GM23338 (cell line): ENCODE results near the gene TMEM132D. TPM values are rescaled to one million over a fixed set of nuclear protein-coding genes. Genes with fewer than 3 reads are reported as not detected.

Experiments
- ATAC-seq: fragments of 200-7000 bp; cut with Tn5 transposase; 3 replicates; pipeline ENCODE4 v1.9.1; 2020
- DNase-seq: peaks from one replicate; pipeline ENCODE4 v3.0.0-alpha.2; 2015; ENCODE audit warnings: low spot score
- H2AFZ ChIP-seq: fragments of 200-600 bp; sonication (generic); 2 replicates; pipeline ENCODE4 v1.8.0; 2016; ENCODE audit warnings: antibody characterized with exemption, mild to moderate bottlenecking, moderate library complexity
- H3F3A ChIP-seq: fragments of 200-600 bp; sonication (generic); replicated peaks from 2 replicates; pipeline ENCODE4 v1.8.0; 2017; ENCODE audit warnings: antibody characterized with exemption, mixed run types, low read depth
- H3K27ac ChIP-seq: fragments of 200-600 bp; sonication (generic); 2 replicates; pipeline ENCODE4 v1.6.1; 2016; ENCODE audit warnings: low read depth
- H3K27me3 ChIP-seq: fragments of 200-600 bp; sonication (generic); 2 replicates; pipeline ENCODE4 v1.8.0; 2016; ENCODE audit warnings: mild to moderate bottlenecking, mixed run types, moderate library complexity; ENCODE audit not compliant: insufficient read depth
- H3K36me3 ChIP-seq: fragments of 200-600 bp; sonication (generic); 2 replicates; pipeline ENCODE4 v1.8.0; 2016; ENCODE audit warnings: mild to moderate bottlenecking; ENCODE audit not compliant: insufficient read depth
- H3K4me1 ChIP-seq: fragments of 200-600 bp; sonication (generic); 2 replicates; pipeline ENCODE4 v1.8.0; 2016; ENCODE audit warnings: mild to moderate bottlenecking, moderate library complexity; ENCODE audit not compliant: insufficient read depth
- H3K4me2 ChIP-seq: fragments of 200-600 bp; sonication (generic); 2 replicates; pipeline ENCODE4 v1.7.1; 2017; ENCODE audit warnings: mixed run types
- H3K4me3 ChIP-seq: fragments of 200-600 bp; sonication (generic); 2 replicates; pipeline ENCODE4 v1.6.1; 2016; ENCODE audit warnings: mixed run types
- H3K79me2 ChIP-seq: fragments of 200-600 bp; sonication (generic); replicated peaks from 2 replicates; pipeline ENCODE4 v1.8.0; 2017; ENCODE audit warnings: mild to moderate bottlenecking; ENCODE audit not compliant: insufficient read depth
- H3K9me2 ChIP-seq: fragments of 200-600 bp; sonication (generic); 2 replicates; pipeline ENCODE4 v1.8.0; 2017; ENCODE audit not compliant: insufficient read depth
- H4K20me1 ChIP-seq: fragments of 200-600 bp; sonication (generic); replicated peaks from 2 replicates; pipeline ENCODE4 v1.8.0; 2017; ENCODE audit warnings: mild to moderate bottlenecking; ENCODE audit not compliant: insufficient read depth
- H3K27ac Mint-ChIP-seq: 2 replicates; pipeline ENCODE4 v1.8.0; 2020; ENCODE audit warnings: inconsistent platforms, mild to moderate bottlenecking, moderate library complexity, mixed read lengths
- H3K27me3 Mint-ChIP-seq: 3 replicates; pipeline ENCODE4 v1.8.0; 2022; ENCODE audit warnings: low read depth, mild to moderate bottlenecking, moderate library complexity, mixed read lengths, inconsistent platforms; ENCODE audit not compliant: insufficient read depth, poor library complexity
- H3K36me3 Mint-ChIP-seq: 3 replicates; pipeline ENCODE4 v1.8.0; 2021; ENCODE audit warnings: low read depth, mild to moderate bottlenecking, inconsistent platforms, moderate library complexity, mixed read lengths
- H3K4me1 Mint-ChIP-seq: 3 replicates; pipeline ENCODE4 v1.8.0; 2020; ENCODE audit warnings: mild to moderate bottlenecking, inconsistent platforms, mixed read lengths
- H3K4me3 Mint-ChIP-seq: 3 replicates; pipeline ENCODE4 v1.8.0; 2021; ENCODE audit warnings: moderate library complexity, mild to moderate bottlenecking, inconsistent platforms, mixed read lengths
- H3K9me3 Mint-ChIP-seq: 3 replicates; pipeline ENCODE4 v1.8.0; 2020; ENCODE audit warnings: moderate library complexity, mild to moderate bottlenecking, inconsistent platforms, mixed read lengths
- CREB1 ChIP-seq: fragments of 250-450 bp; sonication (Bioruptor Pico); IDR thresholded peaks from 2 replicates; pipeline ENCODE4 v1.5.0; 2020; ENCODE audit warnings: low read depth, mild to moderate bottlenecking, moderate library complexity
- EZH2phosphoT487 ChIP-seq: fragments of 200-600 bp; sonication (generic); IDR thresholded peaks from one replicate; pipeline ENCODE4 v1.8.1; 2018; ENCODE audit warnings: antibody characterized with exemption; ENCODE audit not compliant: unreplicated experiment
- JUNB ChIP-seq: IDR thresholded peaks from one replicate; pipeline ENCODE4 v1.6.1; 2016; ENCODE audit warnings: antibody characterized with exemption; ENCODE audit not compliant: unreplicated experiment
- NANOG ChIP-seq: IDR thresholded peaks from 2 replicates; pipeline ENCODE4 v1.6.1; 2016; ENCODE audit warnings: antibody characterized with exemption, borderline replicate concordance
- STAT1 ChIP-seq: IDR thresholded peaks from one replicate; pipeline ENCODE4 v1.6.1; 2016; ENCODE audit warnings: antibody characterized with exemption; ENCODE audit not compliant: unreplicated experiment
- ZNF114 ChIP-seq: fragments of 250-450 bp; sonication (Bioruptor Pico); IDR thresholded peaks from 2 replicates; pipeline ENCODE4 v1.5.0; 2020; ENCODE audit warnings: mild to moderate bottlenecking, moderate library complexity
- ZNF331 ChIP-seq: fragments of 250-450 bp; sonication (Bioruptor Pico); IDR thresholded peaks from 2 replicates; pipeline ENCODE4 v1.5.0; 2020; ENCODE audit warnings: low read depth, mild to moderate bottlenecking, moderate library complexity
- polyA plus RNA-seq: library from polyadenylated mRNA; unstranded; fragments of >200 nt; fragmentation: Nextera tagmentation; extraction: Ambion mirVana; gene quantifications from 2 replicates; pipeline ENCODE4 v1.2.1, GENCODE V29; 2016
- total RNA-seq: library from RNA; depleted of rRNA; stranded (reverse); fragments of >200 nt; shearing (Covaris generic); gene quantifications from 2 replicates; pipeline ENCODE4 v1.2.3, GENCODE V29; 2014
- TF ChIP-seq, protein P1 (sequence below): IDR thresholded peaks from one replicate; pipeline ENCODE4 v1.6.1; 2018; ENCODE audit warnings: antibody characterized with exemption; ENCODE audit not compliant: unreplicated experiment
- TF ChIP-seq, protein P2 (sequence below): IDR thresholded peaks from 2 replicates; pipeline ENCODE4 v1.6.1; 2016; ENCODE audit warnings: antibody characterized with exemption
- TF ChIP-seq, protein P3 (sequence below), 2 experiments: fragments of 200-600 bp in 1 of 2; sonication (generic) in 1 of 2; conservative IDR thresholded peaks; 2 replicates each; pipeline versions ENCODE4 v1.5.1 to v1.6.1; 2016 to 2017; ENCODE audit warnings: antibody characterized with exemption in 2 of 2, low read depth in 2 of 2, mild to moderate bottlenecking in 2 of 2, moderate library complexity in 1 of 2

Gene TMEM132D
- total and polyA plus RNA-seq, 2 experiments from 2014 or later, result 0.44 to 5.3 TPM

DNA sequence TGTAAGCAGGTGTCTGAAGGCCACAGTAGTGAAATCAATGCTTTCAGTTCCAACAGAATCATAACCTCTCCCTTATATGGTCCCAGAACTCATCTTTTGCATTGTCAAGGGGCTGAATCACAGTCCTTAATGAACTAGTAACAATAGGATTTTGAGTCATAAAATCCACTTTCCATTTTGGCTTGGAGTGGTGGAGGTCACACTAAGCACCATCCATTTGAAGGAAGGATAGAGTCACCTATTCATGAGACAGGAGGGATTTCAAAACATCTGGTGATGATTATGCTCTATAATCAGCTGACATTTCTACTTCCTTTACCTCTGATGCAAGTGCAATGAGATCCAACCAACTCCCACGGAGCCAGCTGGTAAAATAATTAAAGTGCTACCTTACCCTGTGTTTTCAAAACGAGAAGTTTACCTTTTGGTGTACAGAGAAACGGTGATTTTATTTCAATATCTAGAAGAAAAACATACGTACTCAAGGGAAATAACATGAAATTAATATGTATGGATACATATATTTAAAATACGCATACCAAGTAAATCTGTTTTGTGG is 59.1 kb downstream of the TMEM132D start (continued):
- TF ChIP-seq, protein P1, sequence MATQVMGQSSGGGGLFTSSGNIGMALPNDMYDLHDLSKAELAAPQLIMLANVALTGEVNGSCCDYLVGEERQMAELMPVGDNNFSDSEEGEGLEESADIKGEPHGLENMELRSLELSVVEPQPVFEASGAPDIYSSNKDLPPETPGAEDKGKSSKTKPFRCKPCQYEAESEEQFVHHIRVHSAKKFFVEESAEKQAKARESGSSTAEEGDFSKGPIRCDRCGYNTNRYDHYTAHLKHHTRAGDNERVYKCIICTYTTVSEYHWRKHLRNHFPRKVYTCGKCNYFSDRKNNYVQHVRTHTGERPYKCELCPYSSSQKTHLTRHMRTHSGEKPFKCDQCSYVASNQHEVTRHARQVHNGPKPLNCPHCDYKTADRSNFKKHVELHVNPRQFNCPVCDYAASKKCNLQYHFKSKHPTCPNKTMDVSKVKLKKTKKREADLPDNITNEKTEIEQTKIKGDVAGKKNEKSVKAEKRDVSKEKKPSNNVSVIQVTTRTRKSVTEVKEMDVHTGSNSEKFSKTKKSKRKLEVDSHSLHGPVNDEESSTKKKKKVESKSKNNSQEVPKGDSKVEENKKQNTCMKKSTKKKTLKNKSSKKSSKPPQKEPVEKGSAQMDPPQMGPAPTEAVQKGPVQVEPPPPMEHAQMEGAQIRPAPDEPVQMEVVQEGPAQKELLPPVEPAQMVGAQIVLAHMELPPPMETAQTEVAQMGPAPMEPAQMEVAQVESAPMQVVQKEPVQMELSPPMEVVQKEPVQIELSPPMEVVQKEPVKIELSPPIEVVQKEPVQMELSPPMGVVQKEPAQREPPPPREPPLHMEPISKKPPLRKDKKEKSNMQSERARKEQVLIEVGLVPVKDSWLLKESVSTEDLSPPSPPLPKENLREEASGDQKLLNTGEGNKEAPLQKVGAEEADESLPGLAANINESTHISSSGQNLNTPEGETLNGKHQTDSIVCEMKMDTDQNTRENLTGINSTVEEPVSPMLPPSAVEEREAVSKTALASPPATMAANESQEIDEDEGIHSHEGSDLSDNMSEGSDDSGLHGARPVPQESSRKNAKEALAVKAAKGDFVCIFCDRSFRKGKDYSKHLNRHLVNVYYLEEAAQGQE, result no peak
- TF ChIP-seq, protein P2, sequence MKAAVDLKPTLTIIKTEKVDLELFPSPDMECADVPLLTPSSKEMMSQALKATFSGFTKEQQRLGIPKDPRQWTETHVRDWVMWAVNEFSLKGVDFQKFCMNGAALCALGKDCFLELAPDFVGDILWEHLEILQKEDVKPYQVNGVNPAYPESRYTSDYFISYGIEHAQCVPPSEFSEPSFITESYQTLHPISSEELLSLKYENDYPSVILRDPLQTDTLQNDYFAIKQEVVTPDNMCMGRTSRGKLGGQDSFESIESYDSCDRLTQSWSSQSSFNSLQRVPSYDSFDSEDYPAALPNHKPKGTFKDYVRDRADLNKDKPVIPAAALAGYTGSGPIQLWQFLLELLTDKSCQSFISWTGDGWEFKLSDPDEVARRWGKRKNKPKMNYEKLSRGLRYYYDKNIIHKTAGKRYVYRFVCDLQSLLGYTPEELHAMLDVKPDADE, result no peak
- no peak for TF ChIP-seq CREB1 (CRISPR knock-in tag)

DNA sequence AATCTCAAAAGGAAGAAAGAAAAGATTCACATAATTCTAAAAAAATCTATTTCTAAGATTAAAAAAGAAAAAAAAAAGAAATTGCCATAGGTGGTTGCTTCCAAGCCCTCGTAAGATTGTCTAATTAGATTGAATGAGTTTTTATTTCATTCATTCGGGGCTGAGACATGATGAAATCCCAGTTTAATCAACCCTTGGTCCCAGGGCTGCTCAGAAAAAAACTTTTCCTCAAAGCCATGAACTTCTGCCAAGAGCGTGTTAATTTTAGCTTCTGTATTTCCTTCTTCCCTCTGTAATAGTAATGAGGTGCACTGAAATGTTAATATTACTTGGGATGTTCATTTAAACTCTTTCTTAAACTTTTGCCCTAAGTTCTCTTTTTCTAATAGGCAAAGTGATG is 62.6 kb downstream of the TMEM132D start:
- Mint-ChIP-seq H3K4me1 (no peaks in the 10 kb centered on the region), H3K36me3 (peaks cover 23% of the 10 kb centered on the region), H3K27me3 (peaks cover 3% of the 10 kb centered on the region), H3K9me3 (peaks cover 72% of the 10 kb centered on the region), H3K27ac (no peak overlapping the region), H3K4me3 (no peak overlapping the region)
- H3K4me3 ChIP-seq, result no peak overlapping the region
- ATAC-seq (no peak), DNase-seq (no peak)
- H3K27ac ChIP-seq, result no peak overlapping the region
- H3K36me3 ChIP-seq, result no peaks in the 10 kb centered on the region
- no peak overlapping the region for H3K4me2 ChIP-seq
- H3F3A ChIP-seq, result no peaks in the 10 kb centered on the region
- TF ChIP-seq STAT1 (no peak), ZNF114 (CRISPR knock-in tag) (no peak), ZNF331 (no peak), CREB1 (CRISPR knock-in tag) (no peak), JUNB (no peak), NANOG (no peak), EZH2phosphoT487 (no peak)
- TF ChIP-seq, protein P2, result no peak
- TF ChIP-seq, protein P3, sequence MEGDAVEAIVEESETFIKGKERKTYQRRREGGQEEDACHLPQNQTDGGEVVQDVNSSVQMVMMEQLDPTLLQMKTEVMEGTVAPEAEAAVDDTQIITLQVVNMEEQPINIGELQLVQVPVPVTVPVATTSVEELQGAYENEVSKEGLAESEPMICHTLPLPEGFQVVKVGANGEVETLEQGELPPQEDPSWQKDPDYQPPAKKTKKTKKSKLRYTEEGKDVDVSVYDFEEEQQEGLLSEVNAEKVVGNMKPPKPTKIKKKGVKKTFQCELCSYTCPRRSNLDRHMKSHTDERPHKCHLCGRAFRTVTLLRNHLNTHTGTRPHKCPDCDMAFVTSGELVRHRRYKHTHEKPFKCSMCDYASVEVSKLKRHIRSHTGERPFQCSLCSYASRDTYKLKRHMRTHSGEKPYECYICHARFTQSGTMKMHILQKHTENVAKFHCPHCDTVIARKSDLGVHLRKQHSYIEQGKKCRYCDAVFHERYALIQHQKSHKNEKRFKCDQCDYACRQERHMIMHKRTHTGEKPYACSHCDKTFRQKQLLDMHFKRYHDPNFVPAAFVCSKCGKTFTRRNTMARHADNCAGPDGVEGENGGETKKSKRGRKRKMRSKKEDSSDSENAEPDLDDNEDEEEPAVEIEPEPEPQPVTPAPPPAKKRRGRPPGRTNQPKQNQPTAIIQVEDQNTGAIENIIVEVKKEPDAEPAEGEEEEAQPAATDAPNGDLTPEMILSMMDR (conservative IDR thresholded peaks at IDR 0.05; ENCODE audit: low read depth in 2 of 2), result no peak
- H3K79me2 ChIP-seq, result no peaks in the 10 kb centered on the region
- no peaks in the 10 kb centered on the region for H3K27me3 ChIP-seq
- no peak overlapping the region for H2AFZ ChIP-seq
- H3K4me1 ChIP-seq, result peaks cover 12% of the 10 kb centered on the region
- H4K20me1 ChIP-seq, result no peaks in the 10 kb centered on the region
- H3K9me2 ChIP-seq, result no peaks in the 10 kb centered on the region
